HEK293T (cell line): ENCODE data around the gene VPS45.

Experiments
- CTCF ChIA-PET: fragments of 350-600 bp; formaldehyde crosslinking; extraction: SDS; loops from one replicate; lab custom pipeline; 2021; ENCODE audit warnings: antibody characterized with exemption, inconsistent platforms; lab: Yijun Ruan, JAX
- POLR2A ChIA-PET: fragments of 350-600 bp; formaldehyde crosslinking; extraction: SDS; loops from one replicate; lab custom pipeline; 2020; ENCODE audit warnings: antibody characterized with exemption, inconsistent platforms; lab: Yijun Ruan, JAX
- DNase-seq: peaks from one replicate; pipeline ENCODE4 v3.0.0; 2012; ENCODE audit warnings: mixed read lengths; ENCODE audit errors: extremely low spot score
- ARNT ChIP-seq: fragments of 450-650 bp; IDR thresholded peaks from 2 replicates; pipeline ENCODE4 v1.6.1; 2017; ENCODE audit warnings: mild to moderate bottlenecking
- BHLHE40 ChIP-seq: fragments of 450-650 bp; IDR thresholded peaks from 2 replicates; pipeline ENCODE4 v1.6.1; 2016; ENCODE audit warnings: mild to moderate bottlenecking, moderate library complexity, borderline replicate concordance
- CTBP1 ChIP-seq: fragments of 450-650 bp; IDR thresholded peaks from 2 replicates; pipeline ENCODE4 v1.6.1; 2016; ENCODE audit warnings: borderline replicate concordance
- ELF4 ChIP-seq: fragments of 450-650 bp; IDR thresholded peaks from 2 replicates; pipeline ENCODE4 v1.6.1; 2017; ENCODE audit warnings: antibody characterized with exemption
- FOXA1 ChIP-seq: fragments of 450-650 bp; IDR thresholded peaks from 2 replicates; pipeline ENCODE4 v1.6.1; 2016; ENCODE audit warnings: mild to moderate bottlenecking
- FOXK2 ChIP-seq: fragments of 450-650 bp; IDR thresholded peaks from 2 replicates; pipeline ENCODE4 v1.6.1; 2016; ENCODE audit warnings: mild to moderate bottlenecking
- FOXM1 ChIP-seq: fragments of 450-650 bp; IDR thresholded peaks from 2 replicates; pipeline ENCODE4 v1.6.1; 2017; ENCODE audit warnings: mild to moderate bottlenecking, borderline replicate concordance
- HDGF ChIP-seq: fragments of 450-650 bp; IDR thresholded peaks from 2 replicates; pipeline ENCODE4 v1.6.1; 2017; ENCODE audit warnings: antibody characterized with exemption, borderline replicate concordance
- L3MBTL2 ChIP-seq: fragments of 450-650 bp; conservative IDR thresholded peaks from 2 replicates; pipeline ENCODE4 v1.6.1; 2016; ENCODE audit warnings: mild to moderate bottlenecking
- LEF1 ChIP-seq: fragments of 450-650 bp; IDR thresholded peaks from 2 replicates; pipeline ENCODE4 v1.6.1; 2017; ENCODE audit warnings: mild to moderate bottlenecking, borderline replicate concordance
- NFRKB ChIP-seq: fragments of 450-650 bp; IDR thresholded peaks from 2 replicates; pipeline ENCODE4 v1.6.1; 2016; ENCODE audit warnings: mild to moderate bottlenecking, moderate library complexity
- PKNOX1 ChIP-seq: fragments of 450-650 bp; IDR thresholded peaks from 2 replicates; pipeline ENCODE4 v1.6.1; 2016
- SP1 ChIP-seq: fragments of 450-650 bp; IDR thresholded peaks from 2 replicates; pipeline ENCODE4 v1.6.1; 2017
- SUZ12 ChIP-seq: fragments of 450-650 bp; IDR thresholded peaks from 2 replicates; pipeline ENCODE4 v1.6.1; 2016; ENCODE audit warnings: mild to moderate bottlenecking
- TARDBP ChIP-seq: fragments of 450-650 bp; IDR thresholded peaks from 2 replicates; pipeline ENCODE4 v1.6.1; 2016
- ZNF384 ChIP-seq: fragments of 450-650 bp; IDR thresholded peaks from 2 replicates; pipeline ENCODE4 v1.6.1; 2016

The VPS45 gene

GRCh38 chr1:150076066-150076465, 8.5 kb downstream of the VPS45 start:
- POLR2A ChIA-PET, result no interaction called here

GRCh38 chr1:150076985-150077384, 9.4 kb downstream of the VPS45 start:
- DNase-seq, result no peak
- TF ChIP-seq CTBP1 (no peak), SP1 (no peak), BHLHE40 (no peak), ARNT (no peak), TARDBP (no peak), FOXA1 (no peak), FOXK2 (no peak), FOXM1 (no peak), HDGF (no peak), ELF4 (no peak), NFRKB (no peak), PKNOX1 (no peak), L3MBTL2 (no peak)
- ChIA-PET CTCF (no interaction called here), POLR2A (interaction anchor here (1.1 kb wide), 1 partner anchor 15 kb away, joined by 3 read pairs; no protein-coding TSS in a partner anchor)

More at GRCh38 chr1:150076066-150076465, 8.5 kb downstream of the VPS45 start:
- CTCF ChIA-PET, result interaction anchor here (0.6 kb wide), 1 partner anchor 110 kb away, joined by 3 read pairs; no protein-coding TSS in a partner anchor
- DNase-seq, result no peak
- TF ChIP-seq ELF4, result no peak
- no peak for TF ChIP-seq ZNF384
- no peak for TF ChIP-seq NFRKB
- TF ChIP-seq SUZ12, result no peak
- TF ChIP-seq SP1, result no peak
- no peak for TF ChIP-seq L3MBTL2

- TF ChIP-seq FOXK2, result no peak
- POLR2A ChIA-PET, result no interaction called here
Measured at GRCh38 chr1:150080784-150081183, 13.2 kb downstream of the VPS45 start.

GRCh38 chr1:150082494-150082893, 14.9 kb downstream of the VPS45 start:
- ChIA-PET CTCF (no interaction called here), POLR2A (no interaction called here)
- TF ChIP-seq FOXM1 (no peak), CTBP1 (no peak), FOXA1 (no peak), TARDBP (no peak)
- DNase-seq, result no peak

More at GRCh38 chr1:150080784-150081183, 13.2 kb downstream of the VPS45 start:
- no peak for DNase-seq
- CTCF ChIA-PET, result interaction anchor here (0.7 kb wide), 1 partner anchor 85 kb away, joined by 3 read pairs; no protein-coding TSS in a partner anchor

- POLR2A ChIA-PET, result no interaction called here
- no peak for TF ChIP-seq ZNF384
- no peak for TF ChIP-seq FOXK2
- TF ChIP-seq PKNOX1, result no peak
- no peak for TF ChIP-seq ARNT
- TF ChIP-seq LEF1, result no peak
- no peak for TF ChIP-seq FOXM1
- TF ChIP-seq TARDBP, result no peak
- no peak for TF ChIP-seq L3MBTL2
- TF ChIP-seq FOXA1, result no peak
- no peak for TF ChIP-seq ELF4
- no peak for TF ChIP-seq HDGF
- TF ChIP-seq BHLHE40, result no peak
- TF ChIP-seq CTBP1, result no peak
- TF ChIP-seq SUZ12, result no peak
- no peak for TF ChIP-seq SP1
- TF ChIP-seq NFRKB, result no peak
- CTCF ChIA-PET, result no interaction called here
- DNase-seq, result no peak
Measured at GRCh38 chr1:150083907-150084306, 16.3 kb downstream of the VPS45 start.

GRCh38 chr1:150085406-150085805, 17.8 kb downstream of the VPS45 start:
- ChIA-PET CTCF (no interaction called here), POLR2A (no interaction called here)
- no peak for TF ChIP-seq NFRKB
- no peak for TF ChIP-seq SP1
- no peak for TF ChIP-seq PKNOX1
- no peak for TF ChIP-seq HDGF
- no peak for TF ChIP-seq FOXA1
- no peak for TF ChIP-seq BHLHE40
- no peak for TF ChIP-seq TARDBP
- no peak for TF ChIP-seq FOXK2
- no peak for TF ChIP-seq SUZ12
- no peak for TF ChIP-seq FOXM1
- TF ChIP-seq ELF4, result no peak
- TF ChIP-seq L3MBTL2, result no peak
- TF ChIP-seq LEF1, result no peak
- no peak for TF ChIP-seq CTBP1
- no peak for DNase-seq

GRCh38 chr1:150087415-150087814, 19.8 kb downstream of the VPS45 start:
- ChIA-PET CTCF (no interaction called here), POLR2A (no interaction called here)
- TF ChIP-seq SP1 (no peak), PKNOX1 (peak; percentile 31; the same call in 1 of the 2 replicates)
- DNase-seq, result no peak
